ENCODE data around the gene KRT31.
"Not testable (repeated sequence)": the region's sequence is repeated elsewhere in the genome, so short reads cannot be mapped to it uniquely, and the experiment has no call there.

Gene KRT31

GRCh38 chr17:41392278-41392677, 5.1 kb downstream of the KRT31 start:
- no peak for DNase-seq (ENCODE audit: low read depth)
- no peak for TF ChIP-seq CTCF (IDR thresholded peaks at IDR 0.05; ENCODE audit: insufficient read depth, low read depth, low read length, missing control alignments)
- H3K4me3 ChIP-seq (ENCODE audit: low read length), result no peak overlapping the region

- H3K4me3 ChIP-seq (ENCODE audit: low read length), result no peak overlapping the region
- no peak for TF ChIP-seq CTCF (IDR thresholded peaks at IDR 0.05; ENCODE audit: insufficient read depth, low read depth, low read length, missing control alignments)
- no peak for DNase-seq (ENCODE audit: low read depth)
Measured at GRCh38 chr17:41391535-41391934, 5.9 kb downstream of the KRT31 start.

GRCh38 chr17:41390411-41390938, 6.9 kb downstream of the KRT31 start:
- no peak overlapping the region for H3K4me3 ChIP-seq (ENCODE audit: low read length)
- DNase-seq (ENCODE audit: low read depth), result no peak
- TF ChIP-seq CTCF (IDR thresholded peaks at IDR 0.05; ENCODE audit: insufficient read depth, low read depth, low read length, missing control alignments), result no peak

- no peak for DNase-seq (ENCODE audit: low read depth)
- H3K4me3 ChIP-seq (ENCODE audit: low read length), result no peak overlapping the region
- TF ChIP-seq CTCF (IDR thresholded peaks at IDR 0.05; ENCODE audit: insufficient read depth, low read depth, low read length, missing control alignments), result no peak
Measured at GRCh38 chr17:41387670-41388069, 9.7 kb downstream of the KRT31 start.

GRCh38 chr17:41386227-41386626, 11.2 kb downstream of the KRT31 start:
- TF ChIP-seq CTCF (IDR thresholded peaks at IDR 0.05; ENCODE audit: insufficient read depth, low read depth, low read length, missing control alignments), result no peak
- H3K4me3 ChIP-seq (ENCODE audit: low read length), result no peak overlapping the region
- no peak for DNase-seq (ENCODE audit: low read depth)

GRCh38 chr17:41383690-41384089, 13.7 kb downstream of the KRT31 start:
- DNase-seq (ENCODE audit: low read depth), result no peak
- H3K4me3 ChIP-seq (ENCODE audit: low read length), result no peak overlapping the region
- TF ChIP-seq CTCF (IDR thresholded peaks at IDR 0.05; ENCODE audit: insufficient read depth, low read depth, low read length, missing control alignments), result no peak

- no peak for TF ChIP-seq CTCF (IDR thresholded peaks at IDR 0.05; ENCODE audit: insufficient read depth, low read depth, low read length, missing control alignments)
- peak; percentile 76 for DNase-seq (ENCODE audit: low read depth)
- no peak overlapping the region for H3K4me3 ChIP-seq (ENCODE audit: low read length)
Measured at GRCh38 chr17:41382394-41382793, 15.0 kb downstream of the KRT31 start.

- not testable (repeated sequence) for DNase-seq (ENCODE audit: low read depth); H3K4me3 ChIP-seq (ENCODE audit: low read length)
Measured at GRCh38 chr17:41381943-41382342, 15.5 kb downstream of the KRT31 start, which contains the start of gene KRT34. KRT34 (minus strand) TSS chr17:41382306; CDS start chr17:41382246, 60 bp downstream.

GRCh38 chr17:41380091-41380490, 17.3 kb downstream of the KRT31 start:
- peak; percentile 91 for DNase-seq (ENCODE audit: low read depth)
- not testable (repeated sequence) for H3K4me3 ChIP-seq (ENCODE audit: low read length)
